HAP-1 (cell line): ENCODE data around the gene GRAMD2A.

Source experiments
- DNase-seq, 2 experiments: peaks; one replicate each; pipeline ENCODE4 v3.0.0-alpha.2; 2016 to 2020; ENCODE audit warnings: low spot score in 2 of 2
- H3K27me3 ChIP-seq: fragments of 250-450 bp; sonication (Bioruptor Pico); 2 replicates; pipeline ENCODE4 v1.5.1; 2020; ENCODE audit warnings: low read depth, mild to moderate bottlenecking, moderate library complexity
- H3K36me3 ChIP-seq: fragments of 250-450 bp; sonication (Bioruptor Pico); replicated peaks from 2 replicates; pipeline ENCODE4 v1.5.1; 2020; ENCODE audit warnings: mild to moderate bottlenecking
- H3K4me1 ChIP-seq: fragments of 250-450 bp; sonication (Bioruptor Pico); 2 replicates; pipeline ENCODE4 v1.5.1; 2020; ENCODE audit warnings: mild to moderate bottlenecking
- H3K4me3 ChIP-seq: fragments of 250-450 bp; sonication (Bioruptor Pico); 2 replicates; pipeline ENCODE4 v1.5.1; 2020; ENCODE audit warnings: mild to moderate bottlenecking, moderate library complexity
- H3K9me3 ChIP-seq: fragments of 250-450 bp; sonication (Bioruptor Pico); 2 replicates; pipeline ENCODE4 v1.5.1; 2020; ENCODE audit warnings: mild to moderate bottlenecking, moderate library complexity
- in situ Hi-C: fragments of 300-500 bp; cut with MboI; formaldehyde crosslinking; loops from 3 replicates; pipeline ENCODE4 v1.14.3; 2020; ENCODE audit warnings: low sequenced_read_pairs, inconsistent platforms, mixed read lengths

GRAMD2A gene

DNA sequence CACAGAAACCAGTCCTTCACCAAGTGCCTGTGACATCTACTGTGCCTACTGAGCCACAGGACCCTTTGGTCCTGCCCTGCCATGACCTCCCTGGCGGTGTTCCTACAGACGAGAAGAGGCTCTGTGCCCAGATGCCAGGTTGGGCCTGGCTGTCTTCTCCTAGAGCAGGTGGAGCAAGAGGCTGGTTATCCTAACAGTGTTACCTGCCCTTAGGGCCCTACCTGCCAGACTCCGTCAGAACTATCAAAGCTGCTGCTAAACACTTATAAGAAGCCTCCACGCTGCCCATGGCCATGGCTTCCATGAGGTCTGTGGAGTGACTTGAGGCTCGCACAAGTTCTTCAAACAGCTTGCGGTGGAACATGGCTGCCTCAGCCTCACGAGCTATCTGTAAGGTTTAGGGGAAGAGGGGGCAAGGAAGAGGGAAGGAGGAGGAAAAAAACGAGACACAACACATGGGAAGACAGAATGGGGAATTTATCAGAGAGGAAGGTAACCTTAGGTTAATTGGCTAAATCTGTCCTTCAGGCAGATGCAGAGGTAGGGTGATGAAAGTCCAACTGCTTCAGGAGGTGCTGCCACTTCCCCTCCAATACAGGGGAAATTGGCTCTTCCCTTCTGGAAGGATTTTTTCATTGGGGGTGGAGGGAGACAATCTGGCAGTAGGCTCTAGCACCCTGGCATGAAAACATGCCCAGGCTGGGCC is 5.4 kb upstream of the GRAMD2A start:
- H3K4me1 ChIP-seq = no peaks in the 10 kb centered on the region
- in situ Hi-C loops = no loop called here
- no peaks in the 10 kb centered on the region for H3K27me3 ChIP-seq
- no peaks in the 10 kb centered on the region for H3K9me3 ChIP-seq
- no peak overlapping the region for H3K4me3 ChIP-seq
- H3K36me3 ChIP-seq = peaks cover 100% of the 10 kb centered on the region
- DNase-seq = no peak

DNA sequence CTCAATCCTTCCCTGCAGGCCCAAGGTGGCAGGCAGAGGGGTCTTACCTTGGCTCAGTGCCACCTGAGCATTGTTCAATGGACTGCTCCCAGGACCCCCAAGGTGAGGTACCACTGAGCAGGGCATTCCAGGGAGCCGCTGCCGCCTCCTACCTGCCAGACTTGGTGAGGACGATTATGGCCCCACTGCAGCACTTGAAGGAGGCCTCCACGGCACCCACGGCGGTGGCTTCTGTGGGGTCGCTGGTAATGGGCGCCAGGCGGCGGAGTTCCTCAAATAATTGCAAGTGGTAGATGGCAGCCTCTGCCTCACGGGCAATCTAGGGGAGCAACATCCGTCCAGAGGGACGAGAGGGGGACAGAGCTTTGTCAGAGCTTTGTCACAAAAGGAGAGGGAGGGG is 4.7 kb upstream of the GRAMD2A start:
- no peaks in the 10 kb centered on the region for H3K27me3 ChIP-seq
- no peaks in the 10 kb centered on the region for H3K4me1 ChIP-seq
- H3K9me3 ChIP-seq = no peaks in the 10 kb centered on the region
- DNase-seq = no peak
- peaks cover 95% of the 10 kb centered on the region for H3K36me3 ChIP-seq
- no peak overlapping the region for H3K4me3 ChIP-seq
- in situ Hi-C loops = no loop called here

DNA sequence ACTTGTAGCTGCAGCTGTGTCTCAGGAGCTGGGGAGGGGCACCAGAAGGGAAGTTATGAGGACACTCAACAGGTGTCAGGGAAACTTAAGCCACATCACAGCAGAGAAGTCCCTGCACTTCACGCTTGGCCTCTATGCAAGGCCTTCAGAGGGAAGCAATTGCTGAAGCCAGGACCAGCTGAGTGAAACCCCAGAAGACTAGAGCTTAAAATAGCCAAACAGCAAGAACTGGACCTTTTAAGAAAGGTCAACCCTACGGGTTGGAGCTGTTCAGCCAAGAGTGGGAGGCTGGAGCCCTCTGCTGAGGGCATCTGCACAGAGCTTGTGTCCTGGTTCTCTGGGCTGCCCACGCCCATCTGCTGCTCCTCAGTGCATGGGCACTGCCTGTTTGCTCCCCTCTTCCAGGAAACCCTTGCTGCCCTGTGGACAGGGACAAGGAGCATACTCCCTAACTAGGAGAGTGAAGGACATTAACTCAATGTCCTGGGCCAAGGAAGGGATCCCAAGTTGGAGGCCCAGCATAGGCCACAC is 3.9 kb upstream of the GRAMD2A start:
- DNase-seq = no peak

DNA sequence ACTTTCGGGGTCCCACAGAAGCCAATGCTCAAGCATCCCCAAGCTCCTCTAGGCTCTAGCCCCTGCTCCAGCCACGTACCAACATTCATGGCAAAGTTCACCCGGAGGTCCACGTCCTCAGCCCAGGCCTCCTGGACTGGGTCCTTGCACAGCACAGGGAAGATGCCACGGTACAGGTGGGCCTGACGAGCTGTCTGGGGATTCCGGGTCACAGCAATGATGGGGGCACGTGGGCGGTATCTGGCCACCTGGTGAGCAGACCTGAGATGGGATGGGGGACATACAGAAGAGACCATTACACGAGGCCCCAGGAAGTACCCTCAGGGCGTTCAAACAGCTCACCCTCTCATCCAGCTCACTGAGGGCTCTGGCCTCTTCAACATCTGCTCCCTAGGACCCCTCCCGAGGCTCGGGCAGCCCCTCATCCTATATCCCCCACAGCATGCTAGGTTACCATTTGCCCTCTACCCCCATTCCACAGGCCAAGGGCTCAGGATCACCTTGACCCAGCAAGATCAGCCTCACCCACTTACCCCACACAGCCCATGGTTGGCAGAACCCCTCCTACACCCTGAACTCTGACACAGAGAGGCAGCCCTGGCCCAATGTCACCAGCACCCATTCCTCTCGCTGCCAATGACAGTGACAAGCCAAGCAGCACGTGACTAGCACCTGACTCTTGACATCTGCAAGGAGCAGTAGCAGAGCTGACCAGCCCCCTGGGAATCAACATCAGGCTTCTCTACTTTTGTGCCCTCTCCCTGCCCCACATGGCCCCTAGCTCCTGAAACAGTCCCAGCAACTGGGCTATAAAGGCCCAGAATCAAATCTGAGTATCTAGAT is 3.0 kb upstream of the GRAMD2A start:
- Histone ChIP-seq H3K27me3 (no peaks in the 10 kb centered on the region), H3K36me3 (peaks cover 78% of the 10 kb centered on the region), H3K4me3 (no peak overlapping the region), H3K4me1 (no peaks in the 10 kb centered on the region), H3K9me3 (no peaks in the 10 kb centered on the region)
- in situ Hi-C loops = no loop called here
- DNase-seq = no peak

More for the DNA sequence above, 3.9 kb upstream of the GRAMD2A start:
- no peaks in the 10 kb centered on the region for H3K27me3 ChIP-seq
- H3K36me3 ChIP-seq = peaks cover 86% of the 10 kb centered on the region
- no peak overlapping the region for H3K4me3 ChIP-seq
- H3K9me3 ChIP-seq = no peaks in the 10 kb centered on the region
- in situ Hi-C loops = no loop called here
- H3K4me1 ChIP-seq = no peaks in the 10 kb centered on the region

DNA sequence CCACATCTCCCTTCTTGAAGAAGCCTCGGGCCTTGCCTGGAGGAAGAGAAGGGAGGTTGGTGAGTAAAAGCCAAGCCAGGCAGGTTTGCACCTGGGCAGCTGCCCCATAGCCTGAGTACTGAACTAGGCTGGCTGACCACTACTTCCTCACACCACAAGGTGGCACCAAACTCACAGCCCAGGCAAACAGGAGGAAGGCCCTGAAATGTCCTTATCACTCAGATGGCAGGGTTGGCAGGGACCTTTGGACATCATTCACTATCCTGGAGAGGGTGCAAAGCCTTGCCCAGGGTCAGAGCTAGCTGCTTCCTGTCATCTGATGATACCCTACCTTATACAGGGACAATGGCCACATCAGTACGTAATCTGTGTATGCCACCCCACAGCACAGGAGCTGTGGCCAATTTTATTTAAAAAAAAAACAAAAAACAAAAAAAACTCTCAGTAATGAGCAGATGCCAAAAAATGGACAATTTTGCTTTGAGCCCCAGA is 2.2 kb upstream of the GRAMD2A start:
- H3K36me3 ChIP-seq = peaks cover 69% of the 10 kb centered on the region
- H3K4me3 ChIP-seq = no peak overlapping the region
- DNase-seq = peak; percentile 72 to 87
- H3K9me3 ChIP-seq = no peaks in the 10 kb centered on the region
- in situ Hi-C loops = no loop called here
- no peaks in the 10 kb centered on the region for H3K27me3 ChIP-seq
- no peaks in the 10 kb centered on the region for H3K4me1 ChIP-seq

DNA sequence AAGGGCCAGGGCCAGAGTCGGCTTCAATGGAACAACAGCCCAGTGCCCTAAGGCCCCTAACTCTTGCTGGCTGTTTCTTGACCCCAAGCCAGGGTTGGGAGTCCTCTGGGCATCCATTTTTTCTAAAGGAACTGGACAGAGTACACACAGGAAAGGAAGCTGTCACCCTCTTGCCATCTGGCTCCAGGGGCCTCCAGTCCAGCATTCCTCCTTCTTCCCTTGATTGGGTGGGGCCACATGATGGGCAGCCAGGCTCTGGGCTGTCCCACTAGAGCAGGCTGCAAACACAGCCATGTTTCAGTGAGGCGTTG is 1.6 kb upstream of the GRAMD2A start:
- H3K4me1 ChIP-seq = no peaks in the 10 kb centered on the region
- DNase-seq = no peak
- H3K4me3 ChIP-seq = no peak overlapping the region
- H3K27me3 ChIP-seq = no peaks in the 10 kb centered on the region
- in situ Hi-C loops = no loop called here
- H3K9me3 ChIP-seq = no peaks in the 10 kb centered on the region
- peaks cover 63% of the 10 kb centered on the region for H3K36me3 ChIP-seq

DNA sequence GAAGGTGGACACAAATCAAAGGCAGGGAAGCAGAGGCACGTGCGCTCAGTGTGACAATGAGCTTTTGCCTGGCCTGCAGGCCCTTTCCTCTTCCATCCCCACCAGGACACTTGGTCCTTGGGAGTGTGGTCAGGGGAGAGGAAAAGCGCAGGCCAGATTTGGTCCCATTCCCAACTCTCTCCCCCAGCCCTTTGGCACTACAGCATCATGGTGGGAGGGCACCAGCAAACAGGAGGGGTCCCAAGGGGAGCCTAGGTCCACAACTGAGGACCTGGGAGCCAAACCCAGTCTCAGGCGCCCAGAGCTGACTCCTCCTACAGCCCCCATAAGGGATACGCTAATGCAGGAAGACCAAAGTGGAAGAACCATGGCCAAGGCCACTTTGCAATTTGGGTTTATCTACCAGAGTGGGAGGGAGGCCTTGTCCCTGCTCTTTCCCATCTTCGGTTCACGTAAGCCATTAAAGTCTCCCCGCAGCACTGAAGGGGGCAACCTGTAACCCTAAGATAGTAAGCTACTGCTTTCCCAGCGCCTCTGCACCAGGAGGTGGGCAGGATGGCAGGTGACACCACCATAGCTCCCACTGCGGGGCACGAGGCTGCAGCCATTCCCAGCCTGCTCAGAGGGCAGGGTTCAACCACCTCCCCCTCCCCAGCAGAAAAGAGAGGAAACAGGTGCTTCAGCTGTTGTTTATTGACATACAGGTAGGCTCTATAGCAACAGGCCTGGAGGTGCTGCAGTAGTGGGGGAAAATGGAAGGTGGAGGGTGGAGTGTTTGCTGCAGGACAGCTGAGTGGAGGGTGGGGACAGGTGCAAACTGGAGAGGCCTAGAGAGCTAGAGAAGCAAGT is 993 bp upstream of the GRAMD2A start:
- no peaks in the 10 kb centered on the region for H3K4me1 ChIP-seq
- H3K36me3 ChIP-seq = peaks cover 58% of the 10 kb centered on the region
- H3K27me3 ChIP-seq = no peaks in the 10 kb centered on the region
- no peak for DNase-seq
- no peaks in the 10 kb centered on the region for H3K9me3 ChIP-seq
- no peak overlapping the region for H3K4me3 ChIP-seq
- in situ Hi-C loops = no loop called here

DNA sequence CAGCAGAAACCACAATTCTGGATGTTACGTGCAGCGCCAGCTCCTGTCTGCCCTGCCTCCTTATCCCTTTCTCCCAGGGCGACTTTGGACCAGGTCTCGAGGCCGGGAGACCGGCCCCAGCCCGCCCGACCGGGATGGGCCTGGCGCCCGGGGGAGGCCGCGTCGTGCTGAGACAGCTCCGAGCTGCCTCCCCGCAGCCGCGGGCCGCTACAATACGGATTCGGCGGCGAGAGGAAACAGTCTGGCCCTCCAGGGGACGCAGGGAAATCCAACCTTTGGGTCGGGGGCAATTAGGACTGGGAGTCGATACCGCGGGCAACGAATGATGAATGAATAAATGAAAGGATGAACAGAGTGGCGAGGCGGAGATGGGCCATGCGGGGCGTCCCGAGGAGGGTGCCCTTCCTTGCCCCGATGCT is 537 bp downstream of the GRAMD2A start:
- Histone ChIP-seq H3K4me3 (no peak overlapping the region), H3K9me3 (no peaks in the 10 kb centered on the region), H3K27me3 (no peaks in the 10 kb centered on the region), H3K4me1 (no peaks in the 10 kb centered on the region), H3K36me3 (peaks cover 42% of the 10 kb centered on the region)
- no peak for DNase-seq
- in situ Hi-C loops = no loop called here

DNA sequence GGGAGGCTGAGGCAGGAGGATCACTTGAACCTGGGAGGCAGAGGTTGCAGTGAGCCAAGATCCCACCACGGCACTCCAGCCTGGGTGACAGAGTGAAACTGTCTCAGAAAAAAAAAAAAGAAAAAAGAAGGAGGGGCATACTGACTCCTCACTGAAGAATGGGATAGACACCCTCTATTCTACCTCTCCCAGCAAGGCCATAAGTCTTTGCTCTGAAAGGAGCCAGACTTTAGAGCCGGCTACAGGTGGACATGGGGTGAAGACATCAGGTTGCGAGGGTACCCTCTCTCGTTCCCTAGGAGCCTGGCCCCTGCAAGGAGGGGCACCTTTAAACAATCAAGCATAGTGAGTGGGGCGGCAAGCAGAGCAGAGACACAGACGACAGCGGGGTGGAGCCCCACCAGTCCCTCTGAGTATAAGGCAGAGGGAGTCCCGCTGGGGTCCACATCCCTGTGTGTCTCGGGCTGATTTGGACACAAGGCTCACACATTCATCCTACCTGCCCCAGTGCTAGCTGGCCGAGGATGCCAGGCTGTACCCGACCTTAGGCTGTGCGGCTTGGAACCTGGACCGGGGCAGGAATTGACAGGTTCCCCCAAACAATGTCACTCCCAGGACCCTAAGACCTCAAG is 1.1 kb downstream of the GRAMD2A start:
- DNase-seq = peak in 1 of 2 experiments; percentile 51
- Histone ChIP-seq H3K36me3 (peaks cover 37% of the 10 kb centered on the region), H3K27me3 (no peaks in the 10 kb centered on the region; the same call in 1 of the 2 replicates), H3K9me3 (no peaks in the 10 kb centered on the region), H3K4me3 (no peak overlapping the region), H3K4me1 (no peaks in the 10 kb centered on the region)
- in situ Hi-C loops = no loop called here

DNA sequence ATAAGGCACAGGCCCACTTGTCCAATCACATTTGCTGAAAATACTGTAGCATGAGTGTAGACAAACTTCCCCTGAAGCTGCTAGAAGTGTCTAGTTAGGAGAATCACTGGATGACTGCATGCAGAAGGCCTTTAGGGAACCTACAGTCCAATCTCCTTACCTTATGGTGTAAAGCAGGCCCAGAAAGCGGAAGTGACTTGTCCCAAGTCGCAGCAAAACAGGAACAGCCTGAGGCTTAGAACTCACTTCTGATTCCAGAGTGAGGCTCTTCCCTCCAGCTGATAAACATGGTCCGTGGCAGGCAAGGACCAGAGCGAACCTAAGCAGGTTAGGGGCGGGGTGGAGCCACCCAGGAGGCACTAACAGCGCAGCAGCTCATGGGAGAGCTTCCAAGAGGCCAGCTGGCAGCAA is 2.5 kb downstream of the GRAMD2A start:
- no peak for DNase-seq
- Histone ChIP-seq H3K4me1 (no peaks in the 10 kb centered on the region), H3K4me3 (no peak overlapping the region), H3K36me3 (peaks cover 23% of the 10 kb centered on the region), H3K9me3 (no peaks in the 10 kb centered on the region), H3K27me3 (peaks cover 11% of the 10 kb centered on the region; the same call in 1 of the 2 replicates)
- in situ Hi-C loops = no loop called here

DNA sequence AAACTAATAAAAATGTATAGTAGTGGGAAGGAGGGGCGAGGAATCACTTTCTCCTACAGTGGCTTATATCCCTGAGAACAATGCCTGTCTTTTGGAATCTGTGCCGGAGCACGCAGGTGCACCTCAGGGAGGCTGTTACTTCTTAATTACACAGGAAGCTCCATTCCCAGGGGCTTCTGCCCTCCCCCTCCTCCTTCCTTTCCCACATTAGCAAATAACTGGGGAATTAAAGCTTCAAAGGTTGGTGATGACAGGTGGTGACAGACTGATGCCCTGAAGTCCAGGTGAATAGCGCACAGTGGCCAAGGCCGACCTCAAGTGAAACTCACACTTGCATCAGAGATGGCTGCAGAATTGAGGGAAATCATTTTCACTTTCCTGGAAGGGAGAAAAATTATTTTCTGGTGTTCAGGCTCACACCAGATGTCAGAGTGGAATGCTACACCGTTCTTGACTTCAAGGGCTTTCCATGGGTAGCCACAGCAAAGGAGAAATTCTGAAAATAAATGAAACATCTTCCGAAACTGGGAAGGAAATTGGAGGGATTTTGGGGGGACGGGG is 3.7 kb downstream of the GRAMD2A start:
- peaks cover 11% of the 10 kb centered on the region for H3K36me3 ChIP-seq
- H3K9me3 ChIP-seq = no peaks in the 10 kb centered on the region; the same call in 1 of the 2 replicates
- no peaks in the 10 kb centered on the region for H3K4me1 ChIP-seq
- in situ Hi-C loops = no loop called here
- peaks cover 22% of the 10 kb centered on the region for H3K27me3 ChIP-seq
- H3K4me3 ChIP-seq = no peak overlapping the region
- DNase-seq = no peak

DNA sequence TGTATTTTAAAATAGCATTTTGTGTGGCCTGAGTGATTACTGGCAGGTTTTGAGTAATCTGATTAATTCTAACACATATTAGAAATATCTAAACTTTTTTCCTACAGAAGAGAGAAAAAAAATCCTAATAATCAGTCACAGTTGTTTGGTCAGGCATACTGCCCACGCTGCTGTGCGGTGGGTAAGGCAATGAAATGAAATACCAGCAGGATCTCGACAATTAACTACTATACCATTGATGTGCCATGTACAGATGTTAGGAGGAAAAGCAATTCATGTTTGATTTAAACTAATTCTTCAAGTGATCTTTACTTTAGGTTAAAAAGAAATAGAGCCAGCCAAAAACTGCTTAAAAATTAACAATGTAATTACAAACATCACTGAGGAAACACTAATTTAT is 5.2 kb downstream of the GRAMD2A start:
- H3K27me3 ChIP-seq = peaks cover 24% of the 10 kb centered on the region

More for the DNA sequence above, 5.2 kb downstream of the GRAMD2A start:
- no peaks in the 10 kb centered on the region for H3K36me3 ChIP-seq
- H3K4me1 ChIP-seq = no peaks in the 10 kb centered on the region
- no peak overlapping the region for H3K4me3 ChIP-seq
- no peak for DNase-seq
- in situ Hi-C loops = no loop called here
- H3K9me3 ChIP-seq = no peaks in the 10 kb centered on the region; the same call in 1 of the 2 replicates
